HG02759 (cell line): ENCODE data around the gene ZNF296.

Experiments used
- ATAC-seq: cut with Tn5 transposase; IDR thresholded peaks from one replicate; pipeline ENCODE4 v1.9.1; 2021; ENCODE audit warnings: mild to moderate bottlenecking, moderate library complexity; ENCODE audit not compliant: unreplicated experiment

ZNF296 gene

GRCh38 chr19:45087531-45087930 lies 11.3 kb upstream of the ZNF296 start:
- ATAC-seq = no peak

GRCh38 chr19:45086480-45086879 lies 10.2 kb upstream of the ZNF296 start:
- ATAC-seq = no peak

GRCh38 chr19:45082170-45082569 lies 5.9 kb upstream of the ZNF296 start:
- ATAC-seq = no peak

- ATAC-seq = no peak
These were observed 3.7 kb upstream of the ZNF296 start for GRCh38 chr19:45079911-45080370.

- ATAC-seq = peak; percentile 32
These were observed 3.0 kb upstream of the ZNF296 start, which contains the start of gene GEMIN7 for GRCh38 chr19:45079063-45079910. TSS of gene GEMIN7 (plus strand) at chr19:45079260. CDS start at chr19:45090115, 10,855 bp downstream.

- no peak for ATAC-seq
These were observed 2.2 kb upstream of the ZNF296 start for GRCh38 chr19:45078390-45079062.

GRCh38 chr19:45076851-45077730 lies 813 bp upstream of the ZNF296 start:
- ATAC-seq = no peak

- peak; percentile 66 for ATAC-seq
These were observed 813 bp downstream of the ZNF296 start for GRCh38 chr19:45075301-45076028.

GRCh38 chr19:45074744-45075300 lies 1.5 kb downstream of the ZNF296 start:
- no peak for ATAC-seq

GRCh38 chr19:45071969-45072790 lies 4.1 kb downstream of the ZNF296 start:
- ATAC-seq = no peak

- no peak for ATAC-seq
These were observed 4.7 kb downstream of the ZNF296 start for GRCh38 chr19:45071545-45071938.

- ATAC-seq = no peak
These were observed 5.3 kb downstream of the ZNF296 start for GRCh38 chr19:45070861-45071544.

GRCh38 chr19:45070214-45070613 lies 6.1 kb downstream of the ZNF296 start:
- no peak for ATAC-seq

GRCh38 chr19:45069056-45069455 lies 7.2 kb downstream of the ZNF296 start:
- ATAC-seq = no peak

- no peak for ATAC-seq
These were observed 8.2 kb downstream of the ZNF296 start for GRCh38 chr19:45068041-45068440.

- ATAC-seq = no peak
These were observed 9.2 kb downstream of the ZNF296 start for GRCh38 chr19:45066921-45067661.

- ATAC-seq = no peak
These were observed 12.2 kb downstream of the ZNF296 start for GRCh38 chr19:45063851-45064801.
